Mammary microvascular endothelial cell (primary cell): ENCODE results near the gene CST6. TPM values are rescaled to one million over a fixed set of nuclear protein-coding genes. Genes with fewer than 3 reads are reported as not detected.

ENCODE experiments used
- total RNA-seq: library from RNA; depleted of rRNA; stranded (reverse); fragments of >200 nt; gene quantifications from 2 replicates; pipeline ENCODE4 v1.2.3, GENCODE V29; 2015

Gene CST6, protein sequence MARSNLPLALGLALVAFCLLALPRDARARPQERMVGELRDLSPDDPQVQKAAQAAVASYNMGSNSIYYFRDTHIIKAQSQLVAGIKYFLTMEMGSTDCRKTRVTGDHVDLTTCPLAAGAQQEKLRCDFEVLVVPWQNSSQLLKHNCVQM
- total RNA-seq, result 0.20 and 0.25 TPM in 2 replicates

DNA sequence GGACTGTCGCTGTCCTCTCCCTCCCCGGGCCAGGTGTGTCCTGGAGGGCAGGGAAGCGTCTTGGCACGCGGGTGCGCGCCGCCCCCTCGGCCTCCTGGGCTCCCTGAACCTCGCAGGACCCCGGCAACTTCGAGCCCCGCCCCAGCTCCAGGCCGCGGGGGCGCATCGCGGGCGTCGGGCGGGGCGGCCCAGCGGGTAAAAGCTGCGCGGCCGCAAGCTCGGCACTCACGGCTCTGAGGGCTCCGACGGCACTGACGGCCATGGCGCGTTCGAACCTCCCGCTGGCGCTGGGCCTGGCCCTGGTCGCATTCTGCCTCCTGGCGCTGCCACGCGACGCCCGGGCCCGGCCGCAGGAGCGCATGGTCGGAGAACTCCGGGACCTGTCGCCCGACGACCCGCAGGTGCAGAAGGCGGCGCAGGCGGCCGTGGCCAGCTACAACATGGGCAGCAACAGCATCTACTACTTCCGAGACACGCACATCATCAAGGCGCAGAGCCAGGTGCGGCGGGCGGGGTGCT lies at the start of gene CST6:
TSS of gene CST6 (plus strand) at position 224 of the 519 bp plus-strand sequence. CDS start at position 261, 37 bp downstream.

DNA sequence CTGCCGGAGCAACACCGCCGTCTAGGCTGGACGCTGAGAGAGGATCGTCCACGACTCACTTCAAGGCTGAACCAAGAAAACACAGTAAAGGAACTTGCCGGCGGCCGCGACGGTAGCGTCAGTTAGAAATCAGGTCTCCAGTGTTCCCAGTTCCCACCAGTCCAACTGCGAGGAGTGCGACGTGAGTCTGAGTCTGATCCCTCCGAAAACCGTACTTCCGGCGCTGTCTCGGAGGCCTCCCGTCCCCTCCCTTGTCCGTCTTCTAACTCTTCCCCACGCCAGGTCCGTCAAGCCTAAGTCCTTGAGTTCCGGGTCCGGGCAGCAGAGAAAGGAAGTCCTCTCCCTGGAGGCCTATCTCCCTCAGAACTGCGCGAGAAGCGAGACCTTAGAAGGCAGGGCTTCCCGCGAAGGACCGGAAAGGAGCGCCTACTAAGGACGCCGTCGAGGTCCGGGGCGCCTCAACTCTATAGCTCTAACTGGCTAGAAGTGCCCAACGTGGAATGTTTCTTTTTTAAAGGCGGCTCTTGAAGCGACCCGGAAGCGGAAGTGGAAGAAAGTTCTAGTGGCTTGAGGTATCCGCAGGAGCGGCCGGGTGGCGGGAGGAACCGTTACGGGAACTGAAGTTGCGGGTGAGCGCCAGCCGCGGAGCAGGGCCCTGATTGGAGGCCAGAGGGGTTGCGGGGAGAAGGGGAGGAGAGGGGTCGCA lies 9.7 kb upstream of the CST6 start, which contains the start of the genes BANF1 and EIF1AD:
TSS of gene BANF1 (plus strand) at position 562 of the 706 bp plus-strand sequence. CDS start 748 bp downstream, outside the sequence.
TSS of gene EIF1AD (minus strand) at position 216 of the 706 bp plus-strand sequence. CDS start 1,768 bp downstream, outside the sequence.

DNA sequence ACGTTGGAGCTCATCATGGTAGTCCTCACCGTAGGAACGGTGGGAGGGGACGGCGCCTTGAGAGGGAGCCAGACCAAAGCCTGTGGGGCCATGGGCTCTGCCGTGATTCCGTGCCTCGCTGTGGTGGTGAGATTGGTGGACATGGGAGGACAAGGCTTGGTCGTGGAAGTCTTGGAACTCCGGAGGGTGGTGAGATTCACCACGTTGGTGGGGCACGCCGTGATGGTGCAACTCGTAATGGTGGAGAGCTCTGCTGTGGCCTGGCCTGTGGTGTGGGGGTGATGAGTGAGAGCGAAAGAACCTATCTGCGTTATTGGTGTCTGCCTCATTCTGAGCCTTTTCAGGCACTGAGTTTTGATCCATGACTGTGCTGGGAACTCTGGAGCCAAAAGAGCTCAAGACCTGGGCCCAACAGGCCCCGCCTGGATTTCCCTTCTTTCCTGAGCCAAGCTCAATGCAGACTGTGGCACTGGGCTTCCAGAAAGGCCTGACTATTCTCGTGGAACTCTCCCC lies 14.3 kb downstream of the CST6 start, which contains the start of gene CATSPER1:
TSS of gene CATSPER1 (minus strand) at position 463 of the 513 bp plus-strand sequence. CDS start at position 363, 100 bp downstream.

DNA sequence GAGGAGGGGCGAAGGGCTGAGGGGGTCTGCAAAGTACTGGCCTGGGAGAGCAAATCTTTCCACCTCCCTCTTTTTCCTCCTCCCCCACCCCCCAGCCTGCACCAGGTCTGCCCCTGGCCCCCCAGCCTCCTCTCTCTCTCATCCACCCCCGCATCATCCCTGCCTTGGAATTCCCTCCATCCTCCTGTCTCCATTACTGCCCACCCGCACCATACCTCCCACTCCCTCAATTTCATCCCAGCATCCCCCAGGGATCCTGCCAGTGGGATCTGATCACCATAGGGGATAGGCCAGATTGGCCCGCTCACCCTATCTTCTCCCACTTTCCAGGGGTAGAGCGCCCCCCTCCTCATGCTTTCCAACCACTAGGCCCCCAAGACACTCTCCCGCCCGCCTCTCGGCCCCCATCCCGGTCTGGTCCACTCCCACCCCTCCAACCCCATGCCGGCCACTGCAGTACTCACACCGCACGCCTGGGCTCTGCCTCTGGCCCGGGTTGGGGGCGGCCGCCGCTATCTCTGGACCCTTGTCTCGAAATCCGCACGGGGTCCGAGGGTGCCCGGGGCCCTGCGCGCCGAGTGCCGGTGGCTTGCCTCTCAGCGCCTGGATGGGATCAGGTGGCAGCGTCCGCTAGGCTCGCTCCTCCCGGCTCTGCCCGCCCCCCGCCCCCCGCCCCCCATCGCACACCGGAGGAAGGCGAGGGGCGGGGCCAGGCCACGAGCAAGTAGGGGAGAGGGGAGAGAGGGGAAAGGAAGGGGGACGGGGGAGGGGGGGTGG lies 36.9 kb downstream of the CST6 start, which contains the start of gene GAL3ST3:
TSS of gene GAL3ST3 (minus strand) at position 615 of the 777 bp plus-strand sequence. CDS start 3,746 bp downstream, outside the sequence.

DNA sequence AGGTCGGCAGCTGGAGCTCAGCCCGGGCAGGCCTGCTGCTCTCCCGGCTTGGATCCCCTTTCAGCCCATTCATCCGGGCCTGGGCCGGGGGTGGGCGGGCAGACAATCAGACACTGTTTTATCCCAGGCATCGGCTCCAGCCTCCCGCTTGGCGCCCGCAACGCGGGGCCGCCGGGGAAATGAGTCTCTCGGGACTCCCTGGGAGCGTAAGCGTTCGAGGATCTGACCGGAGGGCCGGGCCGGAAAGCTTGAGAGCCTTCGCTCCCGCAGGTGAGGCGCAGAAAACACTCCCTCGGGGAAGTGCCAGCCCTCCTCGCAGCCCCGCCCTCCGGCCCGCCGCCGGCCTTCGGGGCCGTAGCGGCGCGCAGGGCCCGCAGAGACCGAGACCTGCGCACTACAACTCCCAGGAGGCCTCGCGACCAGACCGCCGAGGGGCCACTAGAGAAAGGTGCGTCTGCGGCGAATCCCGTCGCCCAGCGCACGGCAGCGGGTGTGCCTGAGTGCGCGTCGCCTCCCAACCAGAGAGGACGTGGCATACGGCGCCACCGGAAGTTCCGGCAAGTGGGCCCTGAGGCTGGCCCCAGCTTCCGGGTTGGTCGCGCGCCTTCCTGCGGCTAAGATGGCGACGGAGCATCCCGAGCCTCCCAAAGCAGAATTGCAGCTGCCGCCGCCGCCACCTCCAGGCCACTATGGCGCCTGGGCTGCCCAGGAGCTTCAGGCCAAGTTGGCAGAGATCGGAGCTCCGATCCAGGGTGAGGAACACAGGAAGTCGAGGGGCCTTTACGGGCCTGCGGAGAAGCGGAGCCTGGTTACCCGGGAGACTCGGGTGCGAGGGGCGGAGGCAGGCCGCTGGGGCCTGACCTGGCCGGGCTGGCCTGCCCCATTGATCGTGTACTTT lies 40.2 kb downstream of the CST6 start, which contains the start of gene SF3B2:
TSS of gene SF3B2 (plus strand) at position 599 of the 898 bp plus-strand sequence. CDS start at position 620, 21 bp downstream.

Other genes with a start within 250 kb of the CST6 start
- gene AP5B1, start 231.0 kb upstream of the CST6 start, total RNA-seq, result 10.8 and 11.3 TPM in 2 replicates
- gene OVOL1, start 224.9 kb upstream of the CST6 start, total RNA-seq, result not detected in 2 replicates
- not detected in 2 replicates for gene SNX32, start 178.0 kb upstream of the CST6 start, total RNA-seq
- gene CFL1, start 153.8 kb upstream of the CST6 start, total RNA-seq, result 2,226 and 2,249 TPM in 2 replicates
- gene MUS81, start 151.6 kb upstream of the CST6 start, total RNA-seq, result 35.0 and 40.1 TPM in 2 replicates
- 29.5 and 33.7 TPM in 2 replicates for gene EFEMP2, start 139.2 kb upstream of the CST6 start, total RNA-seq
- 0.20 TPM in 1 of 2 replicates, not detected in the other for gene CTSW, start 132.2 kb upstream of the CST6 start, total RNA-seq
- 95.7 and 125 TPM in 2 replicates for gene FIBP, start 123.5 kb upstream of the CST6 start, total RNA-seq
- gene CCDC85B, start 121.3 kb upstream of the CST6 start, total RNA-seq, result 258 and 273 TPM in 2 replicates
- gene FOSL1, start 111.6 kb upstream of the CST6 start, total RNA-seq, result 125 and 127 TPM in 2 replicates
- 18.9 and 19.7 TPM in 2 replicates for gene C11orf68, start 92.9 kb upstream of the CST6 start, total RNA-seq
- gene DRAP1, start 92.6 kb upstream of the CST6 start, total RNA-seq, result 209 and 235 TPM in 2 replicates
- gene TSGA10IP, start 66.5 kb upstream of the CST6 start, total RNA-seq, result not detected in 2 replicates
- 32.7 and 43.3 TPM in 2 replicates for gene SART1, start 50.3 kb upstream of the CST6 start, total RNA-seq
- gene EIF1AD, start 9.9 kb upstream of the CST6 start, total RNA-seq, result 27.2 and 38.1 TPM in 2 replicates
- 109 and 139 TPM in 2 replicates for gene BANF1, start 9.5 kb upstream of the CST6 start, total RNA-seq
- 0.47 TPM in 1 of 2 replicates, not detected in the other for gene CATSPER1, start 14.5 kb downstream of the CST6 start, total RNA-seq
- not detected in 2 replicates for gene GAL3ST3, start 37.2 kb downstream of the CST6 start, total RNA-seq
- 130 and 155 TPM in 2 replicates for gene SF3B2, start 40.4 kb downstream of the CST6 start, total RNA-seq
- gene PACS1, start 58.3 kb downstream of the CST6 start, total RNA-seq, result 18.0 and 19.3 TPM in 2 replicates
- gene KLC2, start 245.7 kb downstream of the CST6 start, total RNA-seq, result 15.7 and 17.4 TPM in 2 replicates